WERI-Rb-1 (cell line): ENCODE results near the gene RASSF8.

Experiments used
- DNase-seq: peaks from one replicate; pipeline ENCODE4 v3.0.0-alpha.2; 2020
- H3K27ac ChIP-seq: fragments of 250-450 bp; sonication (Bioruptor Pico); 2 replicates; pipeline ENCODE4 v1.5.1; 2020; ENCODE audit warnings: mild to moderate bottlenecking, moderate library complexity
- H3K27me3 ChIP-seq: fragments of 250-450 bp; sonication (Bioruptor Pico); 2 replicates; pipeline ENCODE4 v1.5.1; 2021; ENCODE audit warnings: mild to moderate bottlenecking, low read depth, moderate library complexity; ENCODE audit not compliant: insufficient read depth, severe bottlenecking
- H3K36me3 ChIP-seq: fragments of 250-450 bp; sonication (Bioruptor Pico); 2 replicates; pipeline ENCODE4 v1.5.1; 2020; ENCODE audit warnings: mild to moderate bottlenecking, moderate library complexity
- H3K4me3 ChIP-seq: 2 replicates; pipeline ENCODE4 v1.5.1; 2011; ENCODE audit warnings: low read depth, mild to moderate bottlenecking, control low read depth, low read length
- H3K9me3 ChIP-seq: fragments of 250-450 bp; sonication (Bioruptor Pico); 2 replicates; pipeline ENCODE4 v1.5.1; 2021; ENCODE audit warnings: mild to moderate bottlenecking, moderate library complexity; ENCODE audit not compliant: severe bottlenecking
- CTCF ChIP-seq: IDR thresholded peaks from 2 replicates; pipeline ENCODE4 v1.5.1; 2011; ENCODE audit warnings: low read depth, mild to moderate bottlenecking, control low read depth, inconsistent platforms, low read length

Gene RASSF8

GRCh38 chr12:26124446-26125399, 166.2 kb downstream of the RASSF8 start, which contains the start of gene BHLHE41:
Gene BHLHE41, minus strand, starts transcription at chr12:26125037. Its CDS starts 258 bp downstream, at chr12:26124779.
- Histone ChIP-seq H3K27ac (no peak within 1 kb of the TSS), H3K36me3 (no peaks in the 10 kb centered on the region), H3K4me3 (peak within 1 kb of the TSS; percentile 49), H3K27me3 (peaks cover 81% of the 10 kb centered on the region), H3K9me3 (no peaks in the 10 kb centered on the region)
- no peak for TF ChIP-seq CTCF
- peak; percentile 37 for DNase-seq

- Histone ChIP-seq H3K27me3 (peaks cover 83% of the 10 kb centered on the region), H3K27ac (no peak overlapping the region), H3K36me3 (no peaks in the 10 kb centered on the region), H3K9me3 (no peaks in the 10 kb centered on the region), H3K4me3 (peak overlapping the region; percentile 49)
- peak; percentile 73 for DNase-seq
- no peak for TF ChIP-seq CTCF
Observed at GRCh38 chr12:26125400-26126339, 167.2 kb downstream of the RASSF8 start.

GRCh38 chr12:26126340-26127284, 168.1 kb downstream of the RASSF8 start:
- no peak for TF ChIP-seq CTCF
- no peak overlapping the region for H3K27ac ChIP-seq
- peaks cover 83% of the 10 kb centered on the region for H3K27me3 ChIP-seq
- peak overlapping the region; percentile 49 for H3K4me3 ChIP-seq
- DNase-seq, result peak; percentile 76
- no peaks in the 10 kb centered on the region for H3K36me3 ChIP-seq
- no peaks in the 10 kb centered on the region for H3K9me3 ChIP-seq

GRCh38 chr12:26127404-26127803, 168.9 kb downstream of the RASSF8 start:
- H3K27ac ChIP-seq, result no peak overlapping the region
- no peaks in the 10 kb centered on the region for H3K9me3 ChIP-seq
- no peak for DNase-seq
- H3K4me3 ChIP-seq, result no peak overlapping the region
- no peaks in the 10 kb centered on the region for H3K36me3 ChIP-seq
- no peak for TF ChIP-seq CTCF
- H3K27me3 ChIP-seq, result peaks cover 79% of the 10 kb centered on the region

- no peaks in the 10 kb centered on the region for H3K9me3 ChIP-seq
- TF ChIP-seq CTCF, result no peak
- no peaks in the 10 kb centered on the region for H3K36me3 ChIP-seq
- no peak overlapping the region for H3K4me3 ChIP-seq
- no peak overlapping the region for H3K27ac ChIP-seq
- H3K27me3 ChIP-seq, result peaks cover 72% of the 10 kb centered on the region
- no peak for DNase-seq
Observed at GRCh38 chr12:26128168-26128567, 169.7 kb downstream of the RASSF8 start.
